WTC11 (cell line): ENCODE measurements around the gene BORCS5. TPM values are rescaled to one million over a fixed set of nuclear protein-coding genes. Genes with fewer than 3 reads are reported as not detected.
"Not testable (repeated sequence)": the region's sequence is repeated elsewhere in the genome, so short reads cannot be mapped to it uniquely, and the experiment has no call there.

ENCODE experiments used
- ATAC-seq: fragments of 200-7000 bp; cut with Tn5 transposase; 2 replicates; pipeline ENCODE4 v1.10.0; 2021; ENCODE audit warnings: mild to moderate bottlenecking, moderate library complexity
- CTCF ChIA-PET: fragments of 300-600 bp; sonication (Branson Sonifier 250); formaldehyde crosslinking; loops from one replicate; lab custom pipeline; 2021; ENCODE audit warnings: antibody characterized with exemption; lab: Charles Lee
- POLR2A ChIA-PET: fragments of 350-600 bp; sonication (Branson Sonifier 250); formaldehyde crosslinking; loops from one replicate; lab custom pipeline; 2021; ENCODE audit warnings: antibody characterized with exemption; lab: Charles Lee
- DNase-seq: peaks from one replicate; pipeline ENCODE4 v3.0.0; 2021; ENCODE audit warnings: low spot score
- H3K27ac Mint-ChIP-seq: 2 replicates; pipeline ENCODE4 v1.8.0; 2021; ENCODE audit warnings: mixed read lengths
- H3K27me3 Mint-ChIP-seq: 2 replicates; pipeline ENCODE4 v1.8.0; 2021; ENCODE audit warnings: low read depth, mild to moderate bottlenecking, moderate library complexity, mixed read lengths
- H3K36me3 Mint-ChIP-seq: 2 replicates; pipeline ENCODE4 v1.8.0; 2021; ENCODE audit warnings: mixed read lengths
- H3K4me1 Mint-ChIP-seq: 2 replicates; pipeline ENCODE4 v1.8.0; 2022; ENCODE audit warnings: mixed read lengths
- H3K4me3 Mint-ChIP-seq: 2 replicates; pipeline ENCODE4 v1.8.0; 2021; ENCODE audit warnings: mild to moderate bottlenecking, moderate library complexity, mixed read lengths
- H3K9me3 Mint-ChIP-seq: 2 replicates; pipeline ENCODE4 v1.8.0; 2021; ENCODE audit warnings: mixed read lengths
- E2F5 ChIP-seq: sonication (generic); formaldehyde crosslinking; IDR thresholded peaks from 2 replicates; pipeline ENCODE4 v1.8.1; 2022; ENCODE audit warnings: mild to moderate bottlenecking, moderate library complexity, missing genetic modification reagents
- FOXK1 ChIP-seq: sonication (generic); formaldehyde crosslinking; IDR thresholded peaks from 2 replicates; pipeline ENCODE4 v1.8.0; 2022; ENCODE audit warnings: mild to moderate bottlenecking, moderate library complexity, missing genetic modification reagents
- HMGA2 ChIP-seq: fragments of 250-450 bp; sonication (Bioruptor Pico); IDR thresholded peaks from 2 replicates; pipeline ENCODE4 v1.4.0; 2021; ENCODE audit warnings: mild to moderate bottlenecking, moderate library complexity
- IRF2 ChIP-seq: sonication (generic); formaldehyde crosslinking; IDR thresholded peaks from 2 replicates; pipeline ENCODE4 v1.8.0; 2022; ENCODE audit warnings: low read depth, missing genetic modification reagents, borderline replicate concordance
- STAT6 ChIP-seq: sonication (generic); formaldehyde crosslinking; conservative IDR thresholded peaks from 2 replicates; pipeline ENCODE4 v1.8.1; 2023; ENCODE audit warnings: mild to moderate bottlenecking, low read depth, missing genetic modification reagents, moderate library complexity
- ZNF121 ChIP-seq: sonication (generic); formaldehyde crosslinking; IDR thresholded peaks from 2 replicates; pipeline ENCODE4 v1.8.0; 2023; ENCODE audit warnings: missing genetic modification reagents
- ZNF396 ChIP-seq: fragments of 250-450 bp; sonication (Bioruptor Pico); IDR thresholded peaks from 2 replicates; pipeline ENCODE4 v1.8.0; 2021; ENCODE audit warnings: mild to moderate bottlenecking, moderate library complexity, borderline replicate concordance
- total RNA-seq: library from RNA; stranded (reverse); gene quantifications from 3 replicates; pipeline ENCODE4 v1.2.3, GENCODE V29; 2021
- TF ChIP-seq, protein P1 (sequence below): sonication (generic); formaldehyde crosslinking; IDR thresholded peaks from 2 replicates; pipeline ENCODE4 v1.8.1; 2023; ENCODE audit warnings: mild to moderate bottlenecking, missing genetic modification reagents, borderline replicate concordance
- TF ChIP-seq, protein P2 (sequence below): sonication (generic); formaldehyde crosslinking; IDR thresholded peaks from 2 replicates; pipeline ENCODE4 v1.8.1; 2022; ENCODE audit warnings: mild to moderate bottlenecking, missing genetic modification reagents, moderate library complexity, borderline replicate concordance
- TF ChIP-seq, protein P3 (sequence below): sonication (generic); formaldehyde crosslinking; IDR thresholded peaks from 2 replicates; pipeline ENCODE4 v1.8.1; 2023; ENCODE audit warnings: mild to moderate bottlenecking, missing genetic modification reagents

Gene BORCS5
- total RNA-seq, 1 experiment from 2014 or later, result 16.4 TPM

GRCh38 chr12:12351468-12352185, 5.3 kb upstream of the BORCS5 start:
- peaks cover 30% of the 10 kb centered on the region for H3K4me1 Mint-ChIP-seq
- DNase-seq, POLR2A ChIA-PET, H3K27ac Mint-ChIP-seq, ATAC-seq, H3K9me3 Mint-ChIP-seq, H3K4me3 Mint-ChIP-seq, H3K36me3 Mint-ChIP-seq: not testable (repeated sequence)
- peak; percentile 95 for TF ChIP-seq HMGA2
- CTCF ChIA-PET, result interaction anchor here (0.7 to 2.4 kb wide), 3 partner anchors 19 to 312 kb away, joined by 3 to 9 read pairs (median 9); no protein-coding TSS in a partner anchor
- peaks cover 11% of the 10 kb centered on the region for H3K27me3 Mint-ChIP-seq

GRCh38 chr12:12353276-12353675, 3.6 kb upstream of the BORCS5 start:
- no peak for TF ChIP-seq STAT6 (CRISPR knock-in tag)
- TF ChIP-seq, protein P1, sequence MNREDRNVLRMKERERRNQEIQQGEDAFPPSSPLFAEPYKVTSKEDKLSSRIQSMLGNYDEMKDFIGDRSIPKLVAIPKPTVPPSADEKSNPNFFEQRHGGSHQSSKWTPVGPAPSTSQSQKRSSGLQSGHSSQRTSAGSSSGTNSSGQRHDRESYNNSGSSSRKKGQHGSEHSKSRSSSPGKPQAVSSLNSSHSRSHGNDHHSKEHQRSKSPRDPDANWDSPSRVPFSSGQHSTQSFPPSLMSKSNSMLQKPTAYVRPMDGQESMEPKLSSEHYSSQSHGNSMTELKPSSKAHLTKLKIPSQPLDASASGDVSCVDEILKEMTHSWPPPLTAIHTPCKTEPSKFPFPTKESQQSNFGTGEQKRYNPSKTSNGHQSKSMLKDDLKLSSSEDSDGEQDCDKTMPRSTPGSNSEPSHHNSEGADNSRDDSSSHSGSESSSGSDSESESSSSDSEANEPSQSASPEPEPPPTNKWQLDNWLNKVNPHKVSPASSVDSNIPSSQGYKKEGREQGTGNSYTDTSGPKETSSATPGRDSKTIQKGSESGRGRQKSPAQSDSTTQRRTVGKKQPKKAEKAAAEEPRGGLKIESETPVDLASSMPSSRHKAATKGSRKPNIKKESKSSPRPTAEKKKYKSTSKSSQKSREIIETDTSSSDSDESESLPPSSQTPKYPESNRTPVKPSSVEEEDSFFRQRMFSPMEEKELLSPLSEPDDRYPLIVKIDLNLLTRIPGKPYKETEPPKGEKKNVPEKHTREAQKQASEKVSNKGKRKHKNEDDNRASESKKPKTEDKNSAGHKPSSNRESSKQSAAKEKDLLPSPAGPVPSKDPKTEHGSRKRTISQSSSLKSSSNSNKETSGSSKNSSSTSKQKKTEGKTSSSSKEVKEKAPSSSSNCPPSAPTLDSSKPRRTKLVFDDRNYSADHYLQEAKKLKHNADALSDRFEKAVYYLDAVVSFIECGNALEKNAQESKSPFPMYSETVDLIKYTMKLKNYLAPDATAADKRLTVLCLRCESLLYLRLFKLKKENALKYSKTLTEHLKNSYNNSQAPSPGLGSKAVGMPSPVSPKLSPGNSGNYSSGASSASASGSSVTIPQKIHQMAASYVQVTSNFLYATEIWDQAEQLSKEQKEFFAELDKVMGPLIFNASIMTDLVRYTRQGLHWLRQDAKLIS, result no peak
- TF ChIP-seq ZNF121 (CRISPR knock-in tag), result peak; percentile 66; the same call in 1 of the 2 replicates
- TF ChIP-seq, protein P2, sequence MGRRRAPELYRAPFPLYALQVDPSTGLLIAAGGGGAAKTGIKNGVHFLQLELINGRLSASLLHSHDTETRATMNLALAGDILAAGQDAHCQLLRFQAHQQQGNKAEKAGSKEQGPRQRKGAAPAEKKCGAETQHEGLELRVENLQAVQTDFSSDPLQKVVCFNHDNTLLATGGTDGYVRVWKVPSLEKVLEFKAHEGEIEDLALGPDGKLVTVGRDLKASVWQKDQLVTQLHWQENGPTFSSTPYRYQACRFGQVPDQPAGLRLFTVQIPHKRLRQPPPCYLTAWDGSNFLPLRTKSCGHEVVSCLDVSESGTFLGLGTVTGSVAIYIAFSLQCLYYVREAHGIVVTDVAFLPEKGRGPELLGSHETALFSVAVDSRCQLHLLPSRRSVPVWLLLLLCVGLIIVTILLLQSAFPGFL, result no peak
- TF ChIP-seq E2F5, result no peak
- TF ChIP-seq ZNF396, result no peak
- TF ChIP-seq, protein P3, sequence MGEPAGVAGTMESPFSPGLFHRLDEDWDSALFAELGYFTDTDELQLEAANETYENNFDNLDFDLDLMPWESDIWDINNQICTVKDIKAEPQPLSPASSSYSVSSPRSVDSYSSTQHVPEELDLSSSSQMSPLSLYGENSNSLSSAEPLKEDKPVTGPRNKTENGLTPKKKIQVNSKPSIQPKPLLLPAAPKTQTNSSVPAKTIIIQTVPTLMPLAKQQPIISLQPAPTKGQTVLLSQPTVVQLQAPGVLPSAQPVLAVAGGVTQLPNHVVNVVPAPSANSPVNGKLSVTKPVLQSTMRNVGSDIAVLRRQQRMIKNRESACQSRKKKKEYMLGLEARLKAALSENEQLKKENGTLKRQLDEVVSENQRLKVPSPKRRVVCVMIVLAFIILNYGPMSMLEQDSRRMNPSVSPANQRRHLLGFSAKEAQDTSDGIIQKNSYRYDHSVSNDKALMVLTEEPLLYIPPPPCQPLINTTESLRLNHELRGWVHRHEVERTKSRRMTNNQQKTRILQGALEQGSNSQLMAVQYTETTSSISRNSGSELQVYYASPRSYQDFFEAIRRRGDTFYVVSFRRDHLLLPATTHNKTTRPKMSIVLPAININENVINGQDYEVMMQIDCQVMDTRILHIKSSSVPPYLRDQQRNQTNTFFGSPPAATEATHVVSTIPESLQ (CRISPR knock-in tag), result no peak
- TF ChIP-seq FOXK1 (CRISPR knock-in tag), result no peak
- Mint-ChIP-seq H3K27me3 (peaks cover 11% of the 10 kb centered on the region), H3K4me3 (no peak overlapping the region), H3K27ac (no peak overlapping the region), H3K36me3 (no peaks in the 10 kb centered on the region), H3K9me3 (no peaks in the 10 kb centered on the region), H3K4me1 (peaks cover 39% of the 10 kb centered on the region)
- ChIA-PET POLR2A (no interaction called here), CTCF (no interaction called here)
- DNase-seq (no peak), ATAC-seq (no peak)

DNA sequence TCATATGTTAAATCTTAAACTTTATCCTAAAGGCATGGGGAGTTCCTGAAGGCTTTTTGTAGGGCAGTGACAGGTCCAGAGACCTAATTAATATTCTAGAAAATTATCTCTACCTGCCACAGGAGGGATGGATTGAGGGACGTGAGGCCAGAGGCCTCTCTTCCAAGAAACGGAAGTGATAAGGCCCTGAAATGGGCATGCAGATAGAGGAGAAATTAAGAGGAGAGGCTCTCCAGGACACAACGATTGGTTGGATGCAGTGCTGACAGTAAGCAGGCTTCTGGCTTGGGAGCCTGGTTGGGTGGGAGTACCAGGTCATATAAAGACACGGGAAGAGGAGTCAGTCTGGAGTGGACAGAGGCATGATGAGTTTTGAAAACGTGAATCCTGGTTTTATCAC, 3.1 kb upstream of the BORCS5 start:
- no peak for DNase-seq
- peaks cover 10% of the 10 kb centered on the region for H3K27me3 Mint-ChIP-seq

More for the DNA sequence above, 3.1 kb upstream of the BORCS5 start:
- ChIA-PET CTCF (no interaction called here), POLR2A (no interaction called here)
- H3K9me3 Mint-ChIP-seq, result no peaks in the 10 kb centered on the region
- peaks cover 44% of the 10 kb centered on the region for H3K4me1 Mint-ChIP-seq
- H3K4me3 Mint-ChIP-seq, result no peak overlapping the region
- TF ChIP-seq IRF2 (CRISPR knock-in tag), result no peak
- H3K36me3 Mint-ChIP-seq, result no peaks in the 10 kb centered on the region
- H3K27ac Mint-ChIP-seq, result peak overlapping the region; percentile 28; the same call in 1 of the 2 replicates
- ATAC-seq, result no peak
